Kidney glomerular epithelial cell (primary cell): ENCODE measurements around the gene TP73.

Experiments used
- DNase-seq: peaks from one replicate; lab custom pipeline; 2025; lab: John Stamatoyannopoulos, UW

The TP73 gene

DNA sequence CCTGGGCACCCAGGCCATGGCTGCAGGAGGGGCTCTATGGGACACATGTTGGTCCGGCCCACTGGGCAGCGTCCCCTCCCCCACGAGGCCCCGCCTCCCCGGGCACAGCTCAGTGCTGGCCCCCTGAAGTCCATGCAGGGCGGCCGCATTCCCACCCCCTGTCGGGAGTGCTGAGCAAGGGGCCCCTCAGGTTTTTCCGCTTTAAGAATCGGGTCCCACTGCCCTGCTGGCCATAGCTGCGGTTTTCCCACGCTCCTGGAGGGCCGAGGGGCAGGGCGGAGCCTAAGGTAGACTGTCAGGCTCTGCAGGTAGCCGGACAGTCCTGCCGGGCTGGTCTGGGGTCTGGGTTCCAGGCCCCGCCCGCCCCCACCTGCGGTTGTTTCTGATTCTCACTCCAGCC lies 56.5 kb downstream of the TP73 start:
- no peak for DNase-seq

DNA sequence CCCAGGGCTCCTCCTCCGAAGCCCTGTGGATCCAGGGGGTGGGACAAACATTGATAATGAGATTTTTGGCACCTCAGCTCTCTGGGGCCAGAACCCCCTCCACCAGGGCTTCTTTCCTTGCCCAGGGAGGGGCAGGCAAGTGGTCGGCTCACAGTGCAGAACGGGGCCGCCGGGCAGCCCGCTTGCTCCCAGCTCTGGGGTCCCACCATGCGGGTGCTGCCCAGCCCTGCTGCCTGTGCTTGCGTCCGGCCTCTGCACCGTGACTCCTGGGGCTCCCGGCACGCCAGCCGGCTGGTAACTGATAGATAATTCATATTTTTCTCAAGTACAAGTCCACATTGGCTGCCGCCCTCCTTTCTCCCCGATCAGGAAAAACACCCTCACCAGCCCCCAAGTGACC lies 57.9 kb downstream of the TP73 start:
- no peak for DNase-seq

DNA sequence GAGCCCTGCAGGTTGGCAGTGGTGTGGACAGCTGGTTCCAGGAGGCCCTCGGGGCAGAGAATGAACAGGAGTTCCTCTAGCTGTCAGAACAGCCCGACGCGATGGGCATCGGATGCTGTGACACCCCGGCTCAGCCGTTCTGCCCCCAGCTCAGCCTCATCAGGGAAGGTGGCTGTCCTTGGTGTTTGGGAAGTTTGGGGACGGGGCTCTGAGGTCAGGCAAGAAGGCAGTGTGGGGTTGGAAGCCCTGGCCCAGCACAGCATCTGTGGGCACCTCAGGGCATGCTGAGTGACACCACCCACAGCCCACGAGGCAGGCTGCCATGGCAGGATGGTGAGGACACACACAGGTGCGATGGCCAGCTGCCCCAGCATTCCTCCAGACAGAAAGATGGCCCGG lies 59.1 kb downstream of the TP73 start:
- DNase-seq, result no peak

DNA sequence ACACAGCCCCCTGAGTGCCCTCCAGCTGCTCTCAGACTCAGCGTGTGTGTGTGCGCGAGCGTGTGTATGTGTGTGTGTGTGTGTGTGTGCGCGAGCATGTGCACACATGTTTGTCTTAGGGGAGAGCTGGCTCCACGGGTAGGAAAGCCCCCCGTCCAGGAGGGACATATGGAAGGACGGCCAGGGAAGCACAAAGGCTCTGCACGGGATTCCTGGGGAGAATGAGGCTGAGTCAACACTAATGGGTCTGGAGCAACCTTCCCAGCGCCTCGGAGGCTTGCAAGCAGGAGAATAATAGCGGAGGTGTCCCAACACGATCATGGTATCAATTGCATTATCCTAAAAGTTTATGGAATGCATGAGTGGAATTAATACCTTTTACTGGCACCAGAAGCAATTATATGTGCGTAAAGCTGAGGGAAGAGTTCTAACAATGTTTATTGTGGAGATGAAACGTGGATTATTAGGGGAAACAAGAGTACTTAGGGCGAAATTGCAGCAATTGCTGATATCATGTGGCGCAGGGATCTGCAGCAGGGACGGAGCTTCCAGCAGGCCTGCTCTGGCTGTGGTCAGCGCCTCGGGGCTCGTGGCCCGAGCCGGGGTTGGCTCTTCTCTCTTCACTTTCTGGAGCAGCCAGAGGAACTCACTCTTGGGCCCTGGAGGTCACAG lies 59.6 kb downstream of the TP73 start:
- DNase-seq, result no peak

DNA sequence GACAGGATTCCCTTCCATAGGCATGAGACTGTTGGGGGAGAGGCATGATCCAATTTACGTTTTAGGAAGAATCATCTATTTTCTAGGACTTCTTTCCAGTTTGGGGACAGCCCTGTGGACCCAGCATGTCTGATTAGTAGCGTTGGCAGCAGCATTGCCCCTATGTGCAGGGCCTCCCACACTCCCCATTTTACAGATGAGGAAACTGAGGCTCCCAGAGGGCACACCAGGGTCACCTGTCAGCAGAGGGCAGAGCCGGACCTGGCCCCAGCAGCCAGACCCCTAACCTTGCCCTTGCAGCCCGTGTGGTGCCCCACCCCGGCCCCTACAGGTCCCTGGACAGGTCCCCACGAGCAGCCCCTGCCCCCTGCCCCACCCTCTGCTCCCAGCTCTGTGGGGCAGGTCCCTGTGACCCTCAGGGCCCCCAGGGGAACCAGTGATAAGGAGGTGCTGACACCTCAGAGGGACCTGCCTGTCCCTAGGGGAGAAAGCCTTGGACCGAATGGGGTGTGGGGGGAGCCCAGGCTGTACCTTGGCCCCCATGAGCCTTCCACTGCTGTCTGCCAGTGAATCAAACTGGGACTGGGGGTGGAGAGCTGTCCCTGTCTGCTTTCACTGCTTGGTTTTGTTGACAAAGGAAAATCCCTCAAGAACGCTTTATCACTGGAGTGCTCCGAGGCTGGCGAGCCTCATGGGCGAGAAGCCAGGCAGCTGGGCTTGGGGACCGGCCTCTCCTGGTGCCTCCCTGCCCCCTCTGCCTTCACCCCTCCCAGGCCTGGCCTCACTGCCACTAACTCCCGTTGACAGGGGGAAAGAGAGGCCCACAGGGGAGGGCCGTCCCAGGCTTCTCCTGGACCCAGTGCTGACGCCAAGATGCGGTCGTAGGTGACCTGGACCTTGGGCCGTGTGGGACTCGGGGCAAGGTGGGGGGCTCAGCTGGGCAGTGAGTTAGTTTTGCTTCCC lies 60.5 kb downstream of the TP73 start:
- no peak for DNase-seq

DNA sequence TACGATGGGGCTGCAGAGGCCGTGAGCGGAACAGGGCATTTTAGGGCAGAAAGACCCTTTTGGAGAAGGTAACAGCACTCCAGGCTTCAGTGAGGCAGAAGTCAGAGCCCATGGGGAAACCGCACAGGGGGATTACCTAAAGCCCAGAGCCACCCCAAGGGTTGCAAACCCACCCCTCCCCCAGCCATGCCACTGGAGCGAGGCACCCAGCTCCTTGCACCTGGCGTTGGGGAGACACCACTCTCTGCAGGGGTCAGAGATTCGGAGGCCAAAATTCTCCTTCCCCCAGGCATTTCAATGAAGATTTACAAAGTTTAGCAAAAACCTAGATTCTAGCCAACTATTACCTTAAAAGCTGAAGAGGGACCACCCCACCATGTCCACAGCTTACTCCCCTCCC lies 61.5 kb downstream of the TP73 start:
- no peak for DNase-seq

DNA sequence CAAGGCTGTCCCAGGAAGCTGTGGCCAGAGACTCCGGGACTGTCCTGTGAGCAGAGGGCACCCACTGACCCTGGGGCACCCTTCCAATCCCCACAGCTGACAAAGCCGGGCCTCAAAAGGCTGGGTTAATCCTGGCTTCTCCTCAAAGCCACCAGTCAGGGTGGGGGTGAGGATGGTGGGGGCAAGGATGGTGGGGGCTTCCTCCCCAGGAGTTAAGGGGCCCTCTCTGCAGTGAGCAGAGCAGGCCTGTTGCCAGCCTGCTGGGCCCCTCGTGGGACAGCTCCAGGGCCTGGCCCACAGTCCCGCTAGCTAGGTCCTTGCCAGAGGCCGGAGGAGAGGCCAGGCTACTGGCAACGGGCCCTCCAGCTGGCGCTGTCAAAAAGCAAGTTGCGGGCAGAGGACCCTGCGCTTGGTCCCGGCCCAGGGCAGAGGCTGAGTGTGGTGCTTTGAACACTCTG lies 62.0 kb downstream of the TP73 start:
- no peak for DNase-seq

DNA sequence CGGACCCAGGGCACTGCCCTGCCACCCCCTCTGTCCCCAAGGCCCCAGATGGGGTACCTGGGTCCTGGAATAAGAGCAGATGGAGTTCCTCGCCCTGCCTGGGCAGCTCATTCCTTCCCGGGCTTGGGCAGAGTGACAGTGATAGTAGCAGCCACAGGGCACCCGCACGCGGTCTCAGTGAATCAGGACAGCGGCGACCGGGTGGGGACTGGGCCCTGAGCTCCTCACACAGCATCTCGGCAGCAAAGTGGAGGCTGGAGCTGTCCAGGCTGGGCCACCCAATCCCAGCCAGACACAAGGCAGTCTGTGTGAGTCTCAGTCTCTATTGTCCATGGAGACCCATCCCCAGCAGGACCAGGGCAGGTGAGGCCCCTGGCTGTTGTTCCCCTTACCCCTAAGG lies 62.5 kb downstream of the TP73 start:
- no peak for DNase-seq

DNA sequence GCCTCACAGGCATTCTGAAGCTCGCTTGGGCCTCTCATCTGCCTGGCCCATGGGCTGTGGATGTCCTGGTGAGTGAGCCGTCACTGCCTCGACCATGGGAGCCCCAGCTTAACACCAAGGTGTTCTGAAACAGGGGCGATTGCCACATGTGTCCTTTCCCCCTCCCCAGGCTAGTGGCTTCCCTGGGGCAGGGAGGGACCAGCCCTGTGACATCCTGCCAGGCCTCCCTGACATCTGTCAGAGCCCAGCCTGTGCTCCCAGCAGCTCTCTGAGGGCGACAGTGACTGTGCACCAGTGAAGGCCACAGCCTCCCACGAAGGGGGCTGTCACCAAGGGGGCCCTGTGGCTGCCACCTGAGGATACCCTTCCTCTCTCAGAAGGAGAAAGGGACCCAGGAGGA lies 64.0 kb downstream of the TP73 start:
- DNase-seq, result no peak

DNA sequence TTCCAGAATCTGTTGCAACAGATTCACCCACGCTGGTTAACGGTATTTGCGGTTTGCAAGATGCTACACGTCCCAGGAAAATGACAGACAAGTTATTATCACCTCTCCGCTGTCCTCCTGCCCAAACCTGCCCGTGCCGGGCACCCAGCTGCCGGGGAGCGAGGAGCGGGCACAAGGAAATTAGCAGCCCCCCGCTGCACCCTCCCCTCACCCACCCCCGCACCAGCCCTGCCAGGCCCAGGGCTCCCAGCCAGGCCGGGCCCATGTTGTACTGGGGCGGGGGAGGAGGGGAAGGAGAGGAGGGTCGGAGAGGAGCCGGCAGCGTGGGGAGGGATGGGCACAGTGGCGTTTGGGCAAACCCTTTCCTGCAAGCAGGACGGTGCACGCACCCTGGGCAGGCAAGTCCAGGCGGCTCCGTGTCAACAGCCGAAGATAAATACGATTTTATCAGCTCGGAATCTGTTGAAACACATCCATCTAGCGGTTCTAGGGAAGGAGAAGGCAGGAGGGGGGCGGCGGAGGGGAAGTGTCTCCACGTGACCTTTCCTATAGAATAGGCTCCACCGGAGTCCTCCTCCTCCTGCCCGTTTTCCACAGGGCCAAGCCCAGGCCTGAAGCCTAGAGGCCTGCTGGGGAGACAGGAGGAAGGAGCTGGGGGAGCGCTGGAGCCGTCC lies 64.9 kb downstream of the TP73 start:
- DNase-seq, result no peak

DNA sequence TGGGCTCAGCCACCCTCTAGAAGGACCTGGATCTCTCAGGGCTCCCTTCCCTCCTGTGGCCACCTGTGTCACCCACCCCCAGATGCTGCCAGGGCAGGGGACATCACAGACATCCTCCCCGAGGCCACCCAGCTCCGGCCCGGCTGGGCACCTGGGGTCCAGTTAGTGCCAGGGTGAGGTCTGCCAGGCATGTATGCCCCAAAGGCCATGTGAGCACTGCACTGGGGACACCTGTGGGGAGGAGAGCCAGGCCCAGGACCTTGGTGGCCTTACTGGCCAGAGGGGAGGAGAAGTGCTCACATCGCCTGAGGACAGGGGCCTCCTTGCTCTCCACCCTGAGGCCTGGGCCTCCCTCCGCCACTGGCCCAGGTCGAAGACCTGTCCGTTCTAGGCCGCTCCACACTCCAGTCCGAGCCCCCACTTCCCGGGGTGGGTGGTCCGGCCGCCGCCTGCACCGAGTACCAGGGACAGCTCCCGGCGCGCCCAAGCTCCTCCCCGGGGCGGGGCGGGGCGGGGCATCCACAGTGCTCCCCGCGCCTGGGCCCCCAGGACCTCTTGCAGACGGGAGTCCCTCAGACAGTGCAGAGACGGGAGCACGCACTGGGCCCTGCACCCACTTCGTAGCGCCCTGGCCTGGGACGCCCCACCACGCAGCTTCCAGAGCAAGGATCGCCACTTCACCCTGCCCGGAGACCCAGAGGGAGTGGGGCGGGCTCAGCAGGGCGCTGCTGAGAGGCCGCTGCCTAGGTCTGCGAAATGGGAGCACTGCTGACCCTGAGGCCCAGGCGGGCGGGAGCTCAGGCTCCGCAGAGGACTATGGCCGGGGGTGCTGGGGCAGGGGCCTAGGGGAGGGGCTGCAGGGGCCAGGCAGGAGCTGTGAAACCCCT lies 65.6 kb downstream of the TP73 start:
- DNase-seq, result no peak

DNA sequence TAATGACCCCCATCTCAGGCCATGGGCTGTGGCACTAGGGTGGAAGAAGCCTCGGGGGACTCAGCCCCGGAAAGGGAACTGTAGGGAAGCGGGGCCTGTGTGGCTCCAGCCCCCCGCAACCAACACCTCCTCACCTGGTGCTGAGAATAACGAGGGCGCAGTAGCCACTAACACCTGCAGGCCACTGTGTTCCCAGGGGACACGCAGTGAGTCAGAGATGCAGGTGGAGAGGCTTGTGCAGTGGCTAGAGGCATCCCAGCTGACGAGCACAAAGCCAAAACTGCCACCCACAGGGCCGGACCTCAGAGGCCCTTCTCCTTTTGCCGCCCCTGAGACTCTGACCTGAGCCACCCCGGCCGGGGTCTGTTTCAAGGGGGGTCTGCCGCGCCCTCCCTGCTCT lies 66.4 kb downstream of the TP73 start:
- no peak for DNase-seq

DNA sequence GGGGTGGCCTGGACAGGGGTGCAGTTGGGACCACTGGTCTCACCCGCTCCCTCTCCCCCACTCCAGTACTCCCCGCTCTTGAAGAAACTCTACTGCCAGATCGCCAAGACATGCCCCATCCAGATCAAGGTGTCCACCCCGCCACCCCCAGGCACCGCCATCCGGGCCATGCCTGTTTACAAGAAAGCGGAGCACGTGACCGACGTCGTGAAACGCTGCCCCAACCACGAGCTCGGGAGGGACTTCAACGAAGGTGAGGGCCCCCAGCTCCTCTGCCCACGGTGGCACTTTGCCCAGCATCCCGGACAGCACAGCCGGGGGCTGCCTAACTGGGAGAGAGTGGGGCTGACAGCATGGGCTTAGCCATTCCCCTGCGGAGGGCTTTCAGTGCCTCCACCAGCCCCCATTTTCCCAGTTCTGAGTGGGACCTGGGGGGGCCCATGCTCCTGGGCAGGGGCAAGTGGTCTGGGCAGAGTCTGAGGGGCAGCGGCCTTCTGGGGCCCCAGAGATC lies 69.7 kb downstream of the TP73 start:
- no peak for DNase-seq

DNA sequence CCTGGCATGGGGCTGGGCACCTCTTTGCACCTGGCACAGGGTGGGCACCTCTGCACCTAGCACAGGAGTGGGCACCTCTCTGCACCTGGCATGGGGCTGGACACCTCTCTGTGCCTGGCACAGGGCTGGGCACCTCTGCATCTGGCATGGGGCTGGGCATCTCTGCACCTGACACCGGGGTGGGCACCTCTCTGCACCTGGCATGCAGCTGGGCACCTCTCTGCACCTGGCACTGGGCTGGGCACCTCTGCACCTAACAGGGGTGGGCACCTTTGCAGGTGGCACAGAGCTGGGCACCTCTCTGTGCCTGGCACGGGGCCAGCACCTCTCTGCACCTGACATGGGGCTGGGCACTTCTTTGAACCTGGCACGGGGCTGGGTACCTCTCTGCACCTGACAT lies 70.5 kb downstream of the TP73 start:
- DNase-seq, result no peak

DNA sequence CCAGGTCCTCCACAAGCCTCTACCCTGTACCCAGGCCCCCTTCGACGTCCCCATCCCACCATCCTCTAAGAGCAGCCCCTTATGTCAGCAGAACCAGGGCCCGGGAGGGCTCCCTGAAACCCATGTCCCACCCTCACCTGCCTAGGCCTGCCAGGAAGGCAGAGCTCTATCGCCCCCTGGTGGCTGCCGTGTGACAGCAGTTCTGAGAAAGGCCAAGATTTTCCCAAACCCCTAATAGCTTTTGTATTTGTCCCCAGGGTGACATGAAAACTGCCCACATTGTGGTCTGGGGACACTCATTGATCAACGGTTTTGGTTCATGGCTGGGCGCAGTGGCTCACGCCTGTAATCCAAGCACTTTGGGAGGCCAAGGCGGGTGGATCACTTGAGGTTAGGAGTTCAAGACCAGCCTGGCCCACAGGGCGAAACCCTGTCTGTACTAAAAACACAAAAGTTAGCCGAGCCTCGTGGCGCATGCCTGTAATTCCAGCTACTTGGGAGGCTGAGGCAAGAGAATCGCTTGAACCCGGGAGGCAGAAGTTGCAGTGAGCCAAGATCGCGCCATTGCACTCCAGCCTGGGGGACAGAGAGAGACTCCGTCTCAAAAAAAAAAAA lies 72.2 kb downstream of the TP73 start:
- peak; percentile 5 for DNase-seq

DNA sequence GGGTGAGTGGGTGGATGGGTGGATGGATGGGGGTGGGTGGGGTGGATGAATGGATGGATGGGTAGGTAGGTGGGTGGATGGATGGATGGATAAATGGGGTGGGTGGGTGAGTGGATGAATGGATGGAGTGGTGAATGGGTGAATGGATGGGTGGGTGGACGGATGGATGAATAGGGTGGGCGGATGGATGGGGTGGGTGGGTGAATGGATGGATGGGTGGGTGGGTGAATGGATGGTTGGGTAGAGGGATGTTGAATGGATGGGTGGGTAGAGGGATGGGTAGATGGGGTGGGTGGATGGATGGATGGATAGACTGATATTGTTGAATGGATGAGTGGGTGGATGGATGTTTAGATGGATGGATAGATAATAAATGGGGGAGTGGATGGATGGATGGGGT lies 73.0 kb downstream of the TP73 start:
- DNase-seq, result no peak

DNA sequence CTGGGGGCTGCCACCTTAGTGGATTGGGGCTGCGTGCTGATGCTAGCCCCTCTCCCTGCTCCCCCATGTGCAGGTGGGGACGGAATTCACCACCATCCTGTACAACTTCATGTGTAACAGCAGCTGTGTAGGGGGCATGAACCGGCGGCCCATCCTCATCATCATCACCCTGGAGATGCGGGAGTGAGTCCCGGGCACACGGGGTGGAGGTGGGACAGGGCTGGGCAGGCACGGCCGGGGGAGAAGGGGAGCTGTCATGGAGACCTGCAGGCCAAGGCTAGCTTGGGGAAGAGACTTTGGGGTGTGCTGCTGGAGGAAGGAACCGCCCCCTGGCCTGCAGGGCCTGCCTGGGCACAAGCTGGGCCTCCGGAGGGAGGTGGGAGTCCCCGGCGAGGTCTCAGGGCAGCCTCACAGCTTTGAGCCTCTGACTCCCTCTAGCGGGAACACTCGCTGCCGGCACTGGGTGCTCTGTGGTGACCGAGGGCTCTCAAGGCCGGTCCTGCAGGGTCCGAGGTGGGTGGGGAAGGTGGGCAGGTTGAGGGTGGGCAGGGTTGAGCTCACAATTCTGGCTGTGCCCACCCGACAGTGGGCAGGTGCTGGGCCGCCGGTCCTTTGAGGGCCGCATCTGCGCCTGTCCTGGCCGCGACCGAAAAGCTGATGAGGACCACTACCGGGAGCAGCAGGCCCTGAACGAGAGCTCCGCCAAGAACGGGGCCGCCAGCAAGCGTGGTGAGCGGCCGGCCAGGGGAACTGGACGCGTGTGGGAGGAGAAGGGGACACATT lies 74.9 kb downstream of the TP73 start:
- peak; percentile 12 for DNase-seq

DNA sequence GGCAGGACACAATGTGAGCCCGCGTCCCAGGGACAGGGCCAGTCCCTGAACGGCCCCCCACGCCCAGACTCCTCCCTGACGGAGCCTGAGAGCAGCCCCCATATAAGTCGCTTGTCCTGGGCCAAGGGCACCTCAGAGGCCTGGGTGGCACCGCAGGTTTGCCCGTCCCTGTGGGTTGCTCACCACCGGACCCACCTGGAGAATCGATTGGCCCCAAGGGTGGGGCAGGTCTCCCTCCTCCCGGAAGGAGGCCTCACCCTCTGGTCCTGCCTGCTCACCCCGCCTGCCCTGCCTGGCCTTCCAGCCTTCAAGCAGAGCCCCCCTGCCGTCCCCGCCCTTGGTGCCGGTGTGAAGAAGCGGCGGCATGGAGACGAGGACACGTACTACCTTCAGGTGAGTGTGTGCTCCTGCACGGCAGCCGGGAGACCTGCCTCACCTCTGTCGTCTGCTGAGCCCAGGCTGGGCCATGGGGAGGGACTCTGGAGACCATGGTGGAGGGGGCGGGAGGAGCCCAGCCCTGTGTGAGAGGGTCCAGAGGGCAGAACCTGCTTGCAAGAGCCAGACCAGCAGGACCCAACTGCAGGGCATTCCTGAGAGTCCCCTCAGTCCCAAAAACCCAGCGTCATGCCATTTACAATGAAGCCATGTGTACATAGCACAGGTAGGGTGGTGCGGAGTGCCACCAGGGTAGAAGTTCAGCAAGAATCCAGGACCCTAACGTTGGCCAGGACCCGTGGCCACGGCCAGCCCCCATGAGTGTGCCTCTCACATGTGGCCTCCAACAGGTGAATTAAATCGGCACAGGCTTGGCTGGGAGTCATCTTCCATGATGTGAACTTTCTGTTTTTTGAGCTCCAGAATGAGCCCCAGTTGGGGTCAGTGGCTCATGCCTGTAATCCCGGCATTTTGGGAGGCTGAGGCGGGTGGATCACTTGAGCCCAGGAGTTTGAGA lies 75.8 kb downstream of the TP73 start:
- no peak for DNase-seq
